RWPE2 (cell line): Measurements from ENCODE around the gene HMCN2.

ENCODE experiments used
- ATAC-seq: fragments of 200-7000 bp; cut with Tn5 transposase; 3 replicates; pipeline ENCODE4 v1.9.1; 2021; ENCODE audit warnings: low read depth
- DNase-seq: peaks from one replicate; pipeline ENCODE4 v3.0.0-alpha.2; 2020; ENCODE audit warnings: low spot score
- H3K27ac ChIP-seq: fragments of 450-650 bp; 2 replicates; pipeline ENCODE4 v1.5.1; 2017; ENCODE audit warnings: mild to moderate bottlenecking; ENCODE audit not compliant: poor library complexity, severe bottlenecking
- H3K27me3 ChIP-seq: fragments of 250-450 bp; sonication (Bioruptor Pico); 2 replicates; pipeline ENCODE4 v1.5.1; 2021; ENCODE audit warnings: mild to moderate bottlenecking, moderate library complexity; ENCODE audit not compliant: insufficient read depth, poor library complexity, severe bottlenecking
- H3K36me3 ChIP-seq: fragments of 250-450 bp; sonication (Bioruptor Pico); 2 replicates; pipeline ENCODE4 v1.5.1; 2020; ENCODE audit warnings: low read depth, mild to moderate bottlenecking, moderate library complexity
- H3K4me1 ChIP-seq: fragments of 250-450 bp; sonication (Bioruptor Pico); 2 replicates; pipeline ENCODE4 v1.5.1; 2021; ENCODE audit warnings: mild to moderate bottlenecking, moderate library complexity; ENCODE audit not compliant: insufficient read depth, poor library complexity, severe bottlenecking
- H3K4me3 ChIP-seq: fragments of 250-450 bp; sonication (Bioruptor Pico); 2 replicates; pipeline ENCODE4 v1.5.1; 2021; ENCODE audit warnings: mild to moderate bottlenecking, moderate library complexity; ENCODE audit not compliant: severe bottlenecking
- H3K9me3 ChIP-seq: fragments of 250-450 bp; sonication (Bioruptor Pico); 2 replicates; pipeline ENCODE4 v1.5.1; 2021; ENCODE audit warnings: mild to moderate bottlenecking, moderate library complexity; ENCODE audit not compliant: severe bottlenecking
- TF ChIP-seq, protein P1 (sequence below): fragments of 450-650 bp; IDR thresholded peaks from one replicate; pipeline ENCODE4 v1.5.1; 2017; ENCODE audit warnings: mild to moderate bottlenecking, moderate library complexity; ENCODE audit not compliant: poor library complexity, severe bottlenecking

HMCN2 gene

DNA sequence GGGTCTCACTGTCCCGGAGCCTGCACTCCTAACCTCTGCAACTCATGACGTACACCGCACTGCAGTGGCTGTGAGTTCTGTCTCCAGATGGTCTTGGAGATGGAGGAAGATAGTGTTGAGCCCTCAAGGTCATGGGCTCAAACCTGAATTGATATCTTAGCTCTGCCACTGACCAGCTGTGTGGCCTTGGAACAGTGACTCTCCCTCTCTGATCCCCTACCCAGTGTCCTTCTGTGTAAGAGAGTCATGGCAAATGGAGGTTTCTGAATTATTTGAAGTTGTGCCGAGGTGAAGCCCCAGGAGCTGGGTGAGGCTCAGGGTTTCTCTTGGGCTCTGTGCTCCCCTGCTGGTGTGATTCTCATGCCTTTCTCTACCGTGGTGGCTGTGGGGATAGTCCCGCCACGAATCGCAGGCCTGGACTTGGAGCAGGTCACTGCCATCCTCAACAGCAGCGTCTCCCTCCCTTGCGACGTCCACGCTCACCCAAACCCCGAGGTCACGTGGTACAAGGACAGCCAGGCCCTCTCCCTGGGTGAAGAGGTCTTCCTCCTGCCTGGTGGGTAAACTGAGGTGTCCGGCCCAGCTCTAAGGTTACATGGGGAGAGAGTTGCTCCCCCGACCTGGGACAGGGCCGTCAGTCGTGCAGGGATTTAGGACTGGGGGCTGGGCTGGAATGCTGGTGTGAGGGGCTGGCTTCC lies 118.6 kb downstream of the HMCN2 start:
- H3K27me3 ChIP-seq = no peaks in the 10 kb centered on the region

DNA sequence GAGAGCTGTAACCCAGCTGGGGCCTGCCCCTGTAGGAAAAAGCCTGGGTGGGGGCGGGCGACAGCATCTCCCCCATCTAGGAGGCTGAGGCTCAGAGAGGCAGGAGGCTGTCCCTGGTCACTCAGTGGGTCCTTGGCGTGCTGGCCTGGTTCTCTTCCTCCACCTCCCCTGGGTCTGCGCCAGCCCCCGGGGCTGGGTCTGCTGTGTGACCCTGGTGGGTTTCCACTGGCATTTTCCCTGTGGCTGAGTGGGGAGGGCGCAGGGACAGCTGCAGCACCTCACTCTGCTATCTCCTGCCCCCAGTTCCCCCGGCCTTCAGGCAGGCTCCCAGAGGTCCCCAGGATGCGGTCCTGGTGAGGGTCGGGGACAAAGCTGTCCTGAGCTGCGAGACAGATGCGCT lies 119.7 kb downstream of the HMCN2 start:
- Histone ChIP-seq H3K36me3 (no peaks in the 10 kb centered on the region), H3K4me3 (no peak overlapping the region), H3K27me3 (no peaks in the 10 kb centered on the region), H3K9me3 (no peaks in the 10 kb centered on the region), H3K27ac (no peak overlapping the region), H3K4me1 (no peaks in the 10 kb centered on the region)
- TF ChIP-seq, protein P1, sequence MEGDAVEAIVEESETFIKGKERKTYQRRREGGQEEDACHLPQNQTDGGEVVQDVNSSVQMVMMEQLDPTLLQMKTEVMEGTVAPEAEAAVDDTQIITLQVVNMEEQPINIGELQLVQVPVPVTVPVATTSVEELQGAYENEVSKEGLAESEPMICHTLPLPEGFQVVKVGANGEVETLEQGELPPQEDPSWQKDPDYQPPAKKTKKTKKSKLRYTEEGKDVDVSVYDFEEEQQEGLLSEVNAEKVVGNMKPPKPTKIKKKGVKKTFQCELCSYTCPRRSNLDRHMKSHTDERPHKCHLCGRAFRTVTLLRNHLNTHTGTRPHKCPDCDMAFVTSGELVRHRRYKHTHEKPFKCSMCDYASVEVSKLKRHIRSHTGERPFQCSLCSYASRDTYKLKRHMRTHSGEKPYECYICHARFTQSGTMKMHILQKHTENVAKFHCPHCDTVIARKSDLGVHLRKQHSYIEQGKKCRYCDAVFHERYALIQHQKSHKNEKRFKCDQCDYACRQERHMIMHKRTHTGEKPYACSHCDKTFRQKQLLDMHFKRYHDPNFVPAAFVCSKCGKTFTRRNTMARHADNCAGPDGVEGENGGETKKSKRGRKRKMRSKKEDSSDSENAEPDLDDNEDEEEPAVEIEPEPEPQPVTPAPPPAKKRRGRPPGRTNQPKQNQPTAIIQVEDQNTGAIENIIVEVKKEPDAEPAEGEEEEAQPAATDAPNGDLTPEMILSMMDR = no peak
- DNase-seq (no peak), ATAC-seq (no peak)

More for the DNA sequence above, 118.6 kb downstream of the HMCN2 start:
- ATAC-seq = no peak
- no peak for DNase-seq
- H3K27ac ChIP-seq = no peak overlapping the region
- H3K9me3 ChIP-seq = no peaks in the 10 kb centered on the region
- no peak overlapping the region for H3K4me3 ChIP-seq
- TF ChIP-seq, protein P1 = no peak
- H3K36me3 ChIP-seq = no peaks in the 10 kb centered on the region
- H3K4me1 ChIP-seq = no peaks in the 10 kb centered on the region

DNA sequence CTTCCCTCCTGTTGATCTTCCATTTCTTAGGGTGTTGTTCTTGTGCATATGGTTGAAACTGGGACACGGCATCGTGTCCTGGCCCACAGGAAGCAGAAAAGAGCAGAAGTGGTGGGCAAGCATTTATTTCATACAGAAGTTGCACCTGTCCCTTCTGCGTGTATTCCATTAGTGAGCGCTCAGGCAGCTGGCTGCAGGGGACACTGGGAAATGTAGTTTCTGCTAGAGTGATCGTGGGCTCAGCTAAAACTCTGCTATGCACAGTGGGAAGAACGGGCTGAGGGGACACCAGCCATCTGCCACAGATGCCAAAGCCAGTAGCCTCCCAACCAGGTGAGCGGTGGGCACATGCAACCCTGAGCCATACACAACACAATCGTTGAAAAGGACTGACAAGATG lies 121.8 kb downstream of the HMCN2 start:
- Histone ChIP-seq H3K4me1 (no peaks in the 10 kb centered on the region), H3K4me3 (no peak overlapping the region)
- ATAC-seq = no peak

DNA sequence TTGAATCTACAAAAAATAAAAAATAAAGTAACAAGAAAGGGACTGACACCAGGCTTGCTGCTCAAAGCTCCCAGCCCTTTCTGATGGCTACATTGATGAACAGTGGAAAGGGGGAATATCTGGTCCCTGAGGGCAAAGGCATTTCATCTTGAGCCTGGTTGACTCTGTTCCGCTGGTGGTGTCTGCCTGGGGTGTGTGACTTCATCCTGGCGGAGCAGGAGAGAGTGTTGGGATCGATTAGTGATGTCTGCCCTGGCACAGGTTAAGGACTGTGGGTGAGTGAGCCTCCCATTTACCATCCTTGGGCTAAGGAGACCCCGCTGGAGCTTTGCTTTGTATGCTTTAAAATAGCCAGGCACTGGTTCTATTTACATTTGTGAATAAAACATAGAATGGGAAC lies 122.3 kb downstream of the HMCN2 start:
- DNase-seq = no peak

More for the DNA sequence above, 121.8 kb downstream of the HMCN2 start:
- H3K27me3 ChIP-seq = no peaks in the 10 kb centered on the region
- TF ChIP-seq, protein P1 = no peak
- no peak overlapping the region for H3K27ac ChIP-seq
- H3K9me3 ChIP-seq = no peaks in the 10 kb centered on the region
- H3K36me3 ChIP-seq = no peaks in the 10 kb centered on the region
- DNase-seq = no peak

DNA sequence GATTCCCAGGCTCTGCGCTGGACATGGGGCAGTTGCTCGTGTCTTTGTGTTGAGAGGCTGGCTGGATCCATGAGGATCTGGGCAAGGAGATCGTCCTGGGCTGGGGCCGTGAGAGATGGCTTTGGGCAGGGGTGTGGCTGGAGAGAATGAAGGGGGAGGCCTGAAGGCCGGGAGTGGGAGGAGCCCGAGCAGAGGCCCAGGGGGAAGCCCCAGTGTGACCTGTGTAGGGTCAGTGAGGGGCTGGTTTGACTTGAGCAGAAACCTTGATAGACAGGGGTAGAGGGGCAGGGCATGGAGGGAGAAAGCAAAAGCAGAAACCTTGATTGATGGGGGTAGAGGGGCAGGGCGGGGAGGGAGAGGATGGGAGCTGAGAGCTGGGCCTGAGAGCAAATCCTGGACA lies 124.8 kb downstream of the HMCN2 start:
- ATAC-seq (no peak), DNase-seq (no peak)
- H3K4me1 ChIP-seq = peaks cover 2% of the 10 kb centered on the region
- H3K4me3 ChIP-seq = no peak overlapping the region
- H3K27ac ChIP-seq = no peak overlapping the region
- H3K36me3 ChIP-seq = no peaks in the 10 kb centered on the region
- H3K9me3 ChIP-seq = no peaks in the 10 kb centered on the region
- TF ChIP-seq, protein P1 = no peak
- H3K27me3 ChIP-seq = no peaks in the 10 kb centered on the region

More for the DNA sequence above, 122.3 kb downstream of the HMCN2 start:
- ATAC-seq = no peak
- Histone ChIP-seq H3K4me1 (no peaks in the 10 kb centered on the region), H3K27ac (no peak overlapping the region), H3K4me3 (no peak overlapping the region), H3K27me3 (no peaks in the 10 kb centered on the region), H3K36me3 (no peaks in the 10 kb centered on the region), H3K9me3 (no peaks in the 10 kb centered on the region)
- TF ChIP-seq, protein P1 = no peak
